HG02642 (cell line): Measurements from ENCODE around the gene ITCH.
"Not testable (repeated sequence)": the region's sequence is repeated elsewhere in the genome, so short reads cannot be mapped to it uniquely, and the experiment has no call there.

Experiments
- ATAC-seq: cut with Tn5 transposase; IDR thresholded peaks from one replicate; pipeline ENCODE4 v1.9.1; 2021; ENCODE audit warnings: mild to moderate bottlenecking; ENCODE audit not compliant: unreplicated experiment, poor library complexity

The ITCH gene

DNA sequence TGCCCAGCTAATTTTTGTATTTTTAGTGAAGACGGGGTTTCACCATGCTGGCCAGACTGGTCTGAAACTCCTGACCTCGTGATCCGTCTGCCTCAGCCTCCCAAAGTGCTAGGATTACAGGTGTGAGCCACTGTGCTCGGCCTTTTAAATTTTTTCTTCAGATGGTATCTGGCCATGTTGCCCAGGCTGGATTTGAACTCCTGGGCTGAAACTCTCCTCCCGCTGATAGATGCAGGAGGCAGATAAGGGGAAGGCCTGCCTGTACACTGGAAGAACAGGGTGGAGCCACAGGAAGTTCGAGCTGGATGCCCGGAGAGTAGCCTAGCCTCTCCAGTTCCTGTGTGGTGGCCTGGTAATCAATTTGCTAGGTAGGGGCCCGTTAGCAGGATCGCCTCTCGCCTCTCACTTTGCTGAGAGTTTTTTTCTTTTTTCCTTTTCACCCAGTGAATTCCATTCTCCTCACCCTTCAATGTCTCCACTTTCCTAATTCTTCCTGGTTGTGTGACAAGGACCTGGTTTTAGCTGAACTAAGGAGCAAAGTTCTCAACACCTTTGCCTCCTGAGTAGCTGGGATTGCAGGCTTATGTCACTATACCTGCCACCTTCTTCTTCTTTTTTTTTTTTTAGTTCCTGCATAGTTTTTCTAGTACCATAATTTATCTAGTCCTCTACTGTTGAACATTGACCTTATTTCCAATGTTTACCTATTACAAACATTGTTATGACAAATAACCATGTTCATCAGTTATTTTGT is 19.4 kb upstream of the ITCH start:
- ATAC-seq, result no peak

DNA sequence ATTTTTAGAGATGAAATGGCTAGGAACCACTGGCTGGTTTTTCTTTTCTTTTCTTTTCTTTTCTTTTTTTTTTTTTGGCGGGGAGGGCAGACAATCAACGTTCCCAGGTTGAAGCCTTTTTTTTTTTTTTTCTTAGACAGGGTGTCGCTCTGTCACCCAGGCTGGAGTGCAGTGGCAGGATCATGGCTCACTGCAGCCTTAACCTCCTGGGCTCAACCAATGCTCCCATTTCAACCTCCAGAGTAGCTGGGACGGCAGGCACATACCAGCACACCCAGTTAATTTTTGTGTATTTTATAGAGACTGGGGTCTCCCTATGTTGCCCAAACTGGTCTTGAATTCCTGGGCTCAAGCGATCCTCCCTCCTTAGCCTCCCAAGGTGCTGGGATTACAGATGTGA is 18.8 kb upstream of the ITCH start:
- no peak for ATAC-seq

DNA sequence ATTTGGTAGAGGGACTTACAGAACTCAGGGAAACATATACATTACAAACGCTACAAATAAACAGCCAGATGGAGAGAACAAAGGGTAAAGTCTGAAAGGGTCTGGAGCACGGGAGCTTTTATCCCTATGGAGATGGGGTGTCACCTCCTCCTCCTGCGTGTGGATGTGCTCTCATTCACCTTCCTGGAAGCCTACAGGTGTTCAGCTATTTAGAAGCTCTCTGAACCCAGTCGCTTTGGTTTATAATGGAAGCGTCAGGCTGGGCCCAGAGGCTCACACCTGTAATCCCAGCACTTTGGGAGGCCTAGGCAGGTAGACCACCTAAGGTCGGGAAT is 17.7 kb upstream of the ITCH start:
- no peak for ATAC-seq

DNA sequence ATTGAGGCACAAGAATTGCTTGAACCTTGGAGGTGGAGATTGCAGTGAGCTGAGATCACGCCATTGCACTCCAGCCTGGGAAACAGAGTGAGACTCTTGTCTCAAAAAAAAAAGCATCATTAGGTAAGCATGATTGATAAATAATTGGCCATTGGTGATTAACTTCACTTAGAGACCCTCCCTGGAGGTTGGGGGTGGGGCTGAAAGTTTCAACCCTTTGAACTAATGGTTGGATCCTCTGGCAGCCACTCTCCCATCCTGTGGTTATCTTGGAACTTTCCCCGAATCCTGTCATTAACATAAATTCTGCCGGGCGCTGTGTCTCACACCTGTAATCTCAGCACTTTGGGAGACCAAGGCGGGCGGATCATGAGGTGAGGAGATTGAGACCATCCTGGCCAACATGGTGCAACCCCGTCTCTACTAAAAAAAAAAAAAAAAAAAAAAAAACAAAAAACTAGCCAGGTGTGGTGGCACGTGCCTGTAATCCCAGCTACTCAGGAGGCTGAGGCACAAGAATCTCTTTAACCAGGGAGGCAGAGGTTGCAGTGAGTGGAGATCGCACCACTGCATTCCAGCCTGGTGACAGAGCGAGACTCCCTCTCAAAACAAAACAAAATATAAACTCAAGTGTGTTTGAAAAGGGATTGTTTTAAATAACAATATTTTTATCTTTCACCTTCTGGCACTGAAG is 17.1 kb upstream of the ITCH start:
- not testable (repeated sequence) for ATAC-seq

DNA sequence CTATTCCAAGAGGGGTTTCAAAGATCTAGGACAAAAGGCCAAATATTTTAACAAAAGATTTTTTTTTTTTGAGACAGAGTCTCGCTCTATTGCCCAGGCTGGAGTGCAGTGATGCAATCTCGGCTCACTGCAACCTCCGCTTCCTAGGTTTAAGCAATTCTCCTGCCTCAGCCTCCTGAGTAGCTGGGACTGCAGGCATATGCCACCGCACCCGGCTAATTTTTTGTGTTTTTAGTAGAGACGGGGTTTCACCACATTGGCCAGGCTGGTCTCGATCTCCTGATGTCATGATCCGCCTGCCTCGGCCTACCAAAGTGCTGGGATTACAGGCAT is 16.6 kb upstream of the ITCH start:
- not testable (repeated sequence) for ATAC-seq

DNA sequence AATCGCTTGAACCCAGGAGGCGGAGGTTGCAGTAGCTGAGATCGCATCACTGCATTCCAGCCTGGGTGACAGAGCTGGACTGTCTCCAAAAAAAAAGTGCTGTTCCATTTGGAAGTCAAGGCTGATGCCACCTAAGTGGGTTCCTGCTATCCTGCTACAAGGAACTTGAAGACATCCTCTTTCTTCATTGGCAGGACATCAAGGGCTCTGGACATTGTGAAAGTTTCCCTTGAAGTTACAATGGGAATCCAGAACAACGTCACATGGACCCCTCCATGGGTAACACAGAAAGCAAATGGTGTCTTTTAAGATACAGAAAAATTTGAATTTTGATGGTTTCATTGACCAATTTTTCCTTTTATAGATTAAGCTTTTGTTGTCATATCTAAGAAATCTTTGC is 15.5 kb upstream of the ITCH start:
- ATAC-seq, result no peak

DNA sequence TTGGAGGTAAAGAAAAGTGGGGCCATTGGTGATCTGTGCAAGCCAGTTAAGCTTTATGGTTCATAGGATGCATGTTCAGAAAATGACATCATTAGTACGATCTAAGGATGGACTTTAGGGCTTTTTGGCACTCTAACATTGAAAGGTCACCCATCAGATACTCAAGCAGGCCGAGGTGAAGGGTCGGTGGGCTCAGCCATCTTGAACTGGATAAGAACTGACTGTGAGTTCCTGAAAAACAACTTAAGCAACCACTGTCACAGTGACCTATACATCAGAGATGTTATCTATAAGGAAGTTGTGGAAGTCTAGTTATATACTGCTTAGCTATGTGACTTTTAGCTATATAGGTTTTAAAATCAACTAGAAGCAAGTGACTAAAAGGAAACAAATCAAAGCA is 13.0 kb upstream of the ITCH start:
- ATAC-seq, result no peak

DNA sequence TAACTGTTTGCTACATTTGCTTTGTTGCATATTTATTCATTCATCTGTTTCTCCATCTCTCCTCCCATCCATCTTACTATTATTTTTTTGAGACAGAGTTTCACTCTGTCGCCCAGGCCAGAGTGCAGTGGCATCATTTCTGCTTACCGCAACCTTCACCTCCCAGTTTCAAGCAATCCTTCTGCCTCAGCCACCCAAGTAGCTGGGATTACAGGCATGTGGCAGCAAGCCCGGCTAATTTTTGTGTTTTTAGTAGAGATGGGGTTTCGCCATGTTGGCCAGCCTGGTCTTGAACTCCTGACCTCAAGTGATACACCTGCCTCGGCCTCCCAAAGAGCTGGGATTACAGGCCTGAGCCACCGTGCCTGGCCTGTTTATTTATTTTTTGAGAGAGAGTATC is 9.6 kb upstream of the ITCH start:
- not testable (repeated sequence) for ATAC-seq

DNA sequence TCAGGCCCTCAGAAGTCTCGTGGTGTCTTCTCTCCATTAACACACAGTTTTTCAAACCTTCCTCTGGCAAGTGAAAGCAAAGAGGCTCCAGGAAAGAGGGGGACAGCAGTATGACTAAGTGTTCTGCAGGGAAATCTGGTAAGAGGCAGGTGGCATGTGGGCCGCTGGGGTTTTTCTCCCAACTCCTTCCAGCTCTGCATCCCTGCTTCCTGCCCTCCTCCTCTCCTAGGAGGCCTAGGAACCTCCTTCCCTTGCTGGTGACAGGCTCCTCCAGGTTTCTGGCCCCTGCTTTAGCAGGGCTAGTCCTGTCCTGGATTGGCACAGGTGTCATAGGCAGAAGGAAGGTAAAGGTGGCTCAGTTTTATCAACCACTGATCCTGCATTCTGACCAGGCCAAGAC is 7.6 kb upstream of the ITCH start:
- ATAC-seq, result no peak

DNA sequence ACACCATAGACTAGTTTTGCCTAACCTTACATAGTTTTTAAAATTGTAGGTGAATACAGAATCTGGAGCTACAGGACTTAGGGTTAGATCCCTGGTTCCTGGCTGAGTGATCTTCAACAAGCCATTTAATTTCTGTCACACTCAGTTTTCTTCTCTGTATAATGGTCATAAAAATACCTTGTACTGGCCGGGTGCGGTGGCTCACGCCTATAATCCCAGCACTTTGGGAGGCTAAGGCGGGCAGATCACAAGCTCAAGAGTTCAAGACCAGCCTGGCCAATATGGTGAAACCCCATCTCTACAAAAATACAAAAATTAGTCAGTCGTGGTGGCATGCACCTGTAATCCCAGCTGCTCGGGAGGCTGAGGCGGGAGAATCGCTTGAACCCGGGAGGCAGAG is 3.3 kb upstream of the ITCH start:
- not testable (repeated sequence) for ATAC-seq

DNA sequence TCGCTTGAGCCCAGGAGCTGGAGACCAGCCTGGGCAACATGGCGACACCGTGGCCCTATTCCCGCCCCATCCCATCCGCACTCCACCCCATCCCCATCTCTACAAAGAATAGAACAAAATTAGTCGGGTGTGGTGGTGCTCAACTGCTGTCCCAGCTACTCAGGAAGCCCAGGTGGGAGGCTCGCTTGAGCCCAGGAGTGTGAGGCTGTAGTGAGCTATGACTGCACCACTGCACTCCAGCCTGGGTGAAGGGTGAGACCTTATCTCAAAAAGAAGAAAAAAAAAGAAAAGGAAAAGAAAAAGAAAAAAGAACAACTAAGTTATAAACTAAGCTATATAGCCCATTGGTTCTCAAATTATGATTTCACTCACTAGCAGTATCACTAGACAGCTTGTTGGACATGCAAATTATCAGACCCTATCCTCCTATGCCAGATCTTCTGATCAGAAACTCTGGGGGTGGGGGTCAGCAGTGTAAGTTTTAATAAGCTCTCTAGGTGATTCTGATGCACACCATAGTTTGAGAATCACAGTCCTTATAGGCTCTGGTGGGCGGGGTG is 491 bp upstream of the ITCH start:
- ATAC-seq, result no peak

DNA sequence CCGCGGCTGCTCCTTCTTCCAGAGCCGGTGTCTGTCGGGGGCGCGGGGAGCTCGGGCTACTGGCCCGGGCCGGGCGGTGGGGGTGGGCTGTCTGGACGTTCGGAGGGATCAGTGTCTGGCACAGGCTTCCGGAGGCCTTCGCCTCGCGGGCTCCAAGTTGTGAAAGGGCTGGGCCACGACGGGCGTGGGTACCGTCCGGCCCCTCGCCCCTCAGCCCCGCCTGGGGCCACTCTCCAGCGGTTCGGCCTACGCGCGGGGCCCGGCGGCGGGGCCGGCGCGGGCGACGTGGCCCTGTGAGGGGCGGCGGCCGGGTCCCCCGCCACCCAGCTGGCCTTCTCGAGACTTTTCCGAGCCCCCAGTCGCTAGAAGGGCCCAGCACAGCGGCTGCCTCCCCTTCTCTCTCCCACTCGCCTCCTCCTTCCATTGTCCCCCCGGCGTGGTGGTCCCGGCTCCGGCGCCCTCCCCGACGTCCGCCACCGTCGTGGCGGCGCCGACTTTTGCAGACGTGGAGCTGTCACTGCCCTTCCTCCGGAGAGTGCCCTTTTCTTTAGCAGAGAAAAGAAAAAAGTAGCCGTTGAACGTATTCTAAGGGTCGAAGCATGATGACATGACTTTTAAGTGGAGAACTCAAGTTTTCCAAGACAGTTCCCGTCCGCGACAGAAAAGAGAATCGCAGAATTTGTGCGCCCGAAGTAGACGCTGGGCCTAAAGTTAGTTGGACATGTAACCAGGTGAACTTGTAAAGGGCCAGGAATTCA is 571 bp downstream of the ITCH start:
- peak; percentile 52 for ATAC-seq

DNA sequence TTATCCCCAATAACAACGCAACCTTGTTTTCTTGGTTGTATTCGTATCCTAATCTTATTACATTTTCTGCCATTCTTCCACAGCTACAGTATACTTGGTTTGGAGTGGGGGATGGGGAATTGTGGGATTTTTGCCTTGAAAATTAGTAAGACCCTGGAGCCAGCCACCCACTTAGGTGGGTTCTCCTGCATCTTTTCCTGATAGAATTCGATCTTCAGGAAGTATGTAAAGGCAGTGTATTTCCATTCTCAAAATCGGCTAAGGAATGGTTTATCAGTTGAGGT is 1.1 kb downstream of the ITCH start:
- ATAC-seq, result no peak

DNA sequence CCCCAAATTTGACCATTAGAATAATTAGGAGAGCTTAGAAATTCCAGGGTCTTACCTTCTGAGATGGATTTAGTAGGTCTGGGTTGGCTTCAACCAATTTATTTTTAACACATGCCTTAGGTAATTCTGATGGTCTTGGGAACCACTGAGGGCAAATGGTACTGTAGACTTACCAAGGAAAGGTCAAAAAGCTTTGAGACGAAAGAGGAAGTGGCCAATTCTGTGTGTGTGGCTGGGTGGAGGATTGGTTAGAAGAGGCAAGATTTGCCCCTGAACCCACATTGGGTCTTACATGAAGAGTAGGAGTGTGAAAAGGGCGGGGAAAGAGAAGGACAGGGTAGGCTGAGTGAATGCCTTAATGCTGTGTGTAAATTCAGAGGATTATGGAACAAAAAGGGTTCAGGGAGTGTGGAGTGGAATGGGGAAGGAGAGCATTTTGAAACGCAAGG is 2.7 kb downstream of the ITCH start:
- ATAC-seq, result peak; percentile 49

DNA sequence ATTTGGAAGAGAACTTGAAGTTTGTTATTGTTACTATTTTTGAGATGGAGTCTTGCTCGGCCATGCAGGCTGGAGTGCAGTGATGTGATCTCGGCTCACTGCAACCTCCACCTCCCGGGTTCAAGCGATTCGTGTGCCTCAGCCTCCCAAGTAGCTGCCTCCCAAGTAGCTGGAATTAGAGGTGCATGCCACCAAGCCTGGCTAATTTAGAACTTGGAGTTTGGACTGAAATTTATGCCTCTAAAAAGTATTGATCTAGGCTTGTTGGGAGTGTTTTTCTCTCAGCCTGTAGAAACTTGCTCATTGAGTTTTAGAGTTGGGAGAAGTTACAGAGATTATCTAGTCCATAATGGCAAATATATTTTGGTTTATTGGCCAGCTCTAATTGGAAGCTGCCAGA is 4.1 kb downstream of the ITCH start:
- no peak for ATAC-seq

DNA sequence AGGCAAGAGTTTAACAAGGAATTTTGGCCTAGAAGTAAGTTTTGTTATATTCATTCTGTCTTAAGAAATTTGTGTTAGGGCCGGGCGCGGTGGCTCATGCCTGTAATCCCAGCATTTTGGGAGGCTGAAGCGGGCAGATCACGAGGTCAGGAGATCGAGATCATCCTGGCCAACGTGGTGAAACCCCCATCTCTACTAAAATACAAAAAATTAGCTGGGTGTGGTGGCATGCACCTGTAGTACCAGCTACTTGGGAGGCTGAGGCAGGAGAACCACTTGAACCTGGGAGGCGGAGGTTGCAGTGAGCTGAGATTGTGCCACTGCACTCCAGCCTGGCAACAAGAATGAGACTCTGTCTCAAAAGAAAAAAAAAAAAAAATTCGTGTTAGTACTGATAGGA is 4.8 kb downstream of the ITCH start:
- ATAC-seq, result not testable (repeated sequence)

DNA sequence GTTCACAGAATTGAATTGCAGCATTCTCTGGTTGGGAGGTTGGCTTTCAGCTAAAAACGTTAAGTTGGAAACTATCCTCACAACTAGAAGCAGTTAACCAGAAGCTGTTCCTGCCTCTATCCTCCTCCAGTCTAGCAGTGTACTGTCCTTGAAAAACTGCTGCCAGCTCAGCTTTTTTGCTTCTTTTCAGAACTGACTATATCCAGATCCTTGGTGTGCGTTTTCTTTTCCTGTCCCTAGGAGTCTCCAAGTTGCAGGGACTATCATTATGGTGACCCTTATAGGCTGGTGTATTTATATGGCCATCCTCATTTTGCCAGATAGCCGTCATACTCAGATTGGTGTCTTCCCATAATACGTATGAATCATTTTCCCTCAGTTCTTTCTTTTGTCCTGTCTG is 5.5 kb downstream of the ITCH start:
- ATAC-seq, result no peak

DNA sequence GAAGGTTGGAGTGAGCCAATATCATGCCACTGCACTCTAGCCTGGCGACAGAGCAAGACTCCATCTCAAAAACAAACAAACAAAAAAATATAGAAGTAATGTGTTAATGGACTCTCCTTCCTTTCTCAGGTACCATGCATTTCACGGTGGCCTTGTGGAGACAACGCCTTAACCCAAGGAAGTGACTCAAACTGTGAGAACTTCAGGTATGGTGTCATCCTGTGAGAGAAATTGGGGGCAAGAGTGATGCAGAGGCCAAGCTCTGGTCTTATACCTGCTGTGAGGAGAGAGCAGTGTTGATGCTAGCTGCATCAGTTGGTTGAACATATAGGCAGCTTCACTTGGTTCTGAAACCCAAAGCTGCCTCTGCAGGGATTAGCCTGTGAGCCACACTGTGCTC is 6.2 kb downstream of the ITCH start:
- no peak for ATAC-seq

DNA sequence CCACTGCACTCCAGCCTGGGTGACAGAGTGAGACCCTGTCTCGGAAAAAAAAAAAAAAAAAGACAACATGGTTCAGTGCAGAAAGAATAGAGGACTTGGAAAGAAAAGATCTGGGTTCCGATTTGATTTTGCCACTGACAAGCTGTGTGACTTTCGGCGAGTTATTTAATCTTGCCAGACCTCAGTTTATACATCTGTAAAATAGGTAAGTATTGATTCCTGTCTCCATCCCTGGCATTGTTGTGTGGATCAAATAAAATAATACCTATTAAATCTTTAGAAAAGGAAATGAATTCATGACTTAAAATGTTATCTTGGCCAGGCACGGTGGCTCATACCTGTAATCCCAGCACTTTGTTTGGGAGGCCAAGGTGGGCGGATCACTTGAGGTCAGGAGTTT is 7.0 kb downstream of the ITCH start:
- ATAC-seq, result no peak

DNA sequence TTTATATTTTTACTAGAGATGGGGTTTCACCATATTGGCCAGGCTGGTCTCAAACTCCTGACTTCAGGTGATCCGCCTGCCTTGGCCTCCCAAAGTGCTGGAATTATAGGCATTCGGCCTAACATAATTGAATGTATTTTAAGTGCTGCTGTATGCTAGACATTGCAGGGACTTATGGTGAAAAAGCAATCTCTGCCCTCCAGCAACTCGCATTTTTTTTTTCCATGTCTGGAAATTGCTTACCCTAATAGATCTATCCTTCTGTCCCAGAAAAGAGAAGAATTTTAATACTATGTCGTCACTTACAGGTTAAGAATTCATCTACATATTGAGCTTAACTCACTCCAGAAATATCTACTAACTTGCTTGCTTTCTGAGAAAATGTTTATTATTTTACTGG is 10.4 kb downstream of the ITCH start:
- ATAC-seq, result no peak

DNA sequence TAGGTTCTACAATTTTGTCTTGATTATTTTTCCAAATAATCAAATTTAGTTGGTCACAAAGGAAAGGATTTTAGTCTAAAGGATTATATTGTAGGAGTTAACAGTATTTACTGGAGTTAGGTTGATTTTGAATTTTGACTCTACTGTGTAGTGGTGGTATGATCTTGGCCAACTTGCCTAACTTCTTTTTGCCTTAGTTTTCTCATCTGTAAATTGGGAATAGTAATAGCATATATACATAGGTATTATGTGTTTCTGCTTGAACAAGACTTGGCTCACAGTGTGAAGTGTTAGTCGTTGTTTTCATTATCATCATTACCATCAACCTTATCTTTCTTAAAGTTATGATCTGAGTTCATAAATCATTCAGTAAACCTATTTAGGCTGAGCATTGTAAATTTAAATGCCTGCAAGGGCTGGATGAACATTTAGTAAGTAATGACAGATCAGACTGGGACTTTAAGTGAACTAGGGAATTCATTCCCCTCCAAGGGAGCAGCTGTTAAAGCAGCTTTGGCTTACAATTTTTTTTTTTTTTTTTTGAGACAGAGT is 11.2 kb downstream of the ITCH start:
- no peak for ATAC-seq
